SKM-1 treated with dmso at 0.1 percent for 144 hours (cell line): ENCODE data around the gene YTHDF2.

Experiments
- DNase-seq: peaks from one replicate; lab custom pipeline; 2025; ENCODE audit not compliant: unreplicated experiment; lab: John Stamatoyannopoulos, UW

The YTHDF2 gene

DNA sequence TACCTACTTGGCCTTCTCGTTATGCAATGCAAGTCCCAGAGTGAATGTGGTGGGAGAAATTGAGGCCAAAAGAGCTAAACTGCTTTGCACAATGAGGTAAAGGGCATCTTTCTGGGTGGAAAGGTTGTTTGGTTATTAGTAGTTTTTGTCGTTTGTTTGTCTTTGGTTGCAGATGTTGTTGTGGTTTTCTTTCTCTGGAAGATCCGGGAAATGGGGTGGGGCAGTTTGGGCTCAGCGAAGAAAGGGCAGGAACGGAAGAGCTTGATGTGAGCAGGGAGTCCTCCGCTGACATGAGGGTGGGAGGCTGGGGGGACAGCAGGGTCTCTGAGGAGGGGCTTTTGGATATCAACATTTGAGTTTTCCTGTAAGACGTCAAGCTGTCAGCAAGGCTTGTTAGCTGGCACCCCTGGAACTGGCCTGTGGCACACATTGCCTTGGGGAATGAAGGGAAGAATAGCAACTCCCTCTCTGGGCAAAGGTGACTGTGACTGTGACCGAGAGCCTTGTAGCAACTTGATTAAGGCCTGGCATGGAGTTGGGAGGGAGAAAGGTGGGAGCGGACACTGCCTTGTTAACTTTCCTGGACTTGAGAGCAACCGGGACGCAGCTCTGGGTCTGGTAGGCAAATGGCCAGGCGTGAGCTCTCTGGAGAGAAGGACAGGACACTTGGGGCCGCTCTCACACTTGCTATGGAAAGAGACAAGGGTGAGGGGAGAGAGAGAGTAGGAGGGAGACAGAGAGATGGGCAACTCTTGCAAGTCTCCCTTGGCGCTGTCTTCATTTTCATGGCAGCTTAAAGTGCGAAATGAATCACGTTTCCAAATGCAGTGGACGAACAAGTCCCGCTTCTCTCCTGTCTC lies 59.8 kb downstream of the YTHDF2 start:
- no peak for DNase-seq

- DNase-seq = no peak
Observed at GRCh38 chr1:28800324-28800723, 63.6 kb downstream of the YTHDF2 start.

GRCh38 chr1:28801461-28801860 lies 64.7 kb downstream of the YTHDF2 start:
- no peak for DNase-seq

- DNase-seq = no peak
Observed at GRCh38 chr1:28803051-28803450, 66.3 kb downstream of the YTHDF2 start.

GRCh38 chr1:28803662-28804061 lies 66.9 kb downstream of the YTHDF2 start:
- DNase-seq = no peak

GRCh38 chr1:28804071-28804470 lies 67.3 kb downstream of the YTHDF2 start:
- DNase-seq = no peak

GRCh38 chr1:28807046-28807445 lies 70.3 kb downstream of the YTHDF2 start:
- no peak for DNase-seq

GRCh38 chr1:28807986-28808385 lies 71.2 kb downstream of the YTHDF2 start:
- DNase-seq = no peak

DNA sequence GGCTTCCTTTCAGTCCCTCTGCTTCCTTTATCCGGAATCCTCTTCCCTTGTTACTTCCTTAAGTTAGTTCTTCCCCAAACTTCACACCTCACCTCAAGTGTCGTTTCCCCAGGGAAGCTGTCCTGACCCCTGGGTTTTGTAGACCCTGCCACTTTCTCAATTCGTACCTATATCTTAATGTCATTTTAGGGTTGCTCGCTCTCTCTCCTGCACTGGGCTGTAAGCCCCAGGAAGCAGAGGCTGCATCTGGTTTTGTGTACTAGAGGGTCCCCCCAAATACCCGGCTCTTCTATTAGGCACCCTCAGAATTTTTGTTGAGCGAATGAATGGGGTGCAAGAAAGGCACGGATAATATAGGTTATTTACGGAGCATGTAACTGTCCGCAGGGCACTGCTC lies 74.6 kb downstream of the YTHDF2 start:
- DNase-seq = no peak

GRCh38 chr1:28811766-28812668 lies 75.3 kb downstream of the YTHDF2 start, which contains the start of gene OPRD1:
TSS of gene OPRD1 (plus strand) at chr1:28812170. CDS start at chr1:28812384, 214 bp downstream.
- DNase-seq = no peak

GRCh38 chr1:28812669-28813468 lies 76.1 kb downstream of the YTHDF2 start:
- no peak for DNase-seq

- DNase-seq = no peak
Observed at GRCh38 chr1:28813931-28814465, 77.3 kb downstream of the YTHDF2 start.

DNA sequence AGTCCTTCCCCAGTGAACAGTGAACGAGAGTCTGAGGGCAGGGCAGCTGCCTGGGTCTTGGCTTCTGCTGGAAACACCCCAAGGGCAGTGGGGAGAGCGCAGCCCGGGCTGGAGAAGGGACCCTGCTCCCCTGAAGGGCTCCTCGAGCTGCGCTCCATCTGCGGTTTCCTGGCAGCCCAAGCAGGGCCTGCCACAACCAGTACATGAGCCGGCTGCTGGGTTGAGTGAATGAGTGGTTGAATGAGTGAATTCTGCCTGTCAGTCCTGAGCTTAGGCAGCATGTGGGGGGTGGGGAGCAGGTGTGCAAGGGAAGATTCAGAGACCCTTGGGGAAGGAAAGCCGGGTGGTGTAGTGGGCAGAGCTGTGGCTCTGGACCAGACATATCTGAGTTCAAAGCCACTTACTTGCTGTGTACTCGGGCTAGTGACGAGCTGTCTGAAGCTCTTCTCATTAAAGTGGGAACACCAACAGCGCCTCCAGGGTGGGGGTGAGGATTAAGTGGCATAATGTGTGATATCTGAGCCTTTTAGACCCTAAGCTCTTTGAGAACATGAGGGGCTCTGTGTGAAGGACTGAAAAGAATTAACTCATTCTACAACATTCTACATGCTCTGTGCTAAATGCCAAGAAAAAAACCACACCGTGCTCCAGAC lies 78.9 kb downstream of the YTHDF2 start:
- no peak for DNase-seq

DNA sequence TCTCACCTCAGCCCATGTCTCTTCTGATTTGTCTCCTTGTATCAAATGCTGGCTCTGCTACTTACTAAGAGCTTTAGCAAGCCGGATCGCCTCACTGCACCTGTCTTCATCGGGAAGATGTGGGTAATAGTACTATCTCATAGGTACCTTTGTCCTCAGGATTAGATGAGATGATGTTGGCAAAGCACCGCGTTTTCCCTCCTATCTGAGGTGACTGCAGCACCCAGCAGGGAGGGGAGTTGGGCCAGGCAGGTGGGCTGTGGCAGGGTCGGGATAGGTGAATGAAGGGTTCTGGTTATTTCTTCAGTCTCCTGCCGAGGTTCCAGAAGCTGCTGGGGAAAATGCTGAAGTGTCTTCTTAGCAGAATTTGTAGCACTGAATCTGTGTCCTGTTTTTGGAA lies 80.4 kb downstream of the YTHDF2 start:
- DNase-seq = no peak

- DNase-seq = no peak
Observed at GRCh38 chr1:28819020-28819419, 82.3 kb downstream of the YTHDF2 start.
